ENCODE measurements around the gene INVS. TPM values are rescaled to one million over a fixed set of nuclear protein-coding genes. Genes with fewer than 3 reads are reported as not detected.

Gene INVS
- total RNA-seq, 1 donor from 2014 or later, result 20.5 TPM

DNA sequence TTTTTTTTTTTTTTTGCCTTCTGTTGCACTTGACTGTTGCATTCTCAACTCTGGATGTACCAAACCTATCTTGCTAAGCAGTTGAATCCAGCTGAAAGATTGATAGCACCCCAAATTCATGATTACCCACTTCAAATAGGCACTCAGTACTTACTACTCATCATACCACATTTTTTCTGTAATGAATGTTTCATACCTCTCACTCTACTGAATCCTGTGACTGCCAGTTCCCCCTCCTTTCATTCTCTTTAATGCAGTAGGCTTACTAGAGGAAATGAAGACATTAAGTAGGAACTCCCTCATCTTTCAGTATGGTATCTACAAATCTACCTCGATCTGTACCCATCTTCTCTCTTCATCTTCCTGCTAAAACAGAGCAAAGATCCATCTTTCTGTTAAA is 6.8 kb downstream of the INVS start:
- no peak for FAIRE-seq
- DNase-seq (ENCODE audit: low read depth), result no peak
- Histone ChIP-seq H3K36me3 (ENCODE audit: control insufficient read depth, insufficient read depth, low read length) (peaks cover 6% of the 10 kb centered on the region), H3K4me3 (ENCODE audit: low read depth, low read length) (no peak overlapping the region), H3K27me3 (ENCODE audit: control insufficient read depth, insufficient read depth, low read length) (no peaks in the 10 kb centered on the region)
- no peak for TF ChIP-seq CTCF (IDR thresholded peaks at IDR 0.05; ENCODE audit: insufficient read depth, low read length, severe bottlenecking)

- TF ChIP-seq CTCF (IDR thresholded peaks at IDR 0.05; ENCODE audit: insufficient read depth, low read length, severe bottlenecking), result no peak
- H3K27me3 ChIP-seq (ENCODE audit: control insufficient read depth, insufficient read depth, low read length), result no peaks in the 10 kb centered on the region
- H3K36me3 ChIP-seq (ENCODE audit: control insufficient read depth, insufficient read depth, low read length), result peaks cover 4% of the 10 kb centered on the region
- no peak overlapping the region for H3K4me3 ChIP-seq (ENCODE audit: low read depth, low read length)
- peak; percentile 55 for DNase-seq (ENCODE audit: low read depth)
- FAIRE-seq, result no peak
Observed at GRCh38 chr9:100106616-100107015, 7.6 kb downstream of the INVS start.

- Histone ChIP-seq H3K4me3 (ENCODE audit: low read depth, low read length) (no peak overlapping the region), H3K36me3 (ENCODE audit: control insufficient read depth, insufficient read depth, low read length) (peaks cover 1% of the 10 kb centered on the region), H3K27me3 (ENCODE audit: control insufficient read depth, insufficient read depth, low read length) (no peaks in the 10 kb centered on the region)
- TF ChIP-seq CTCF (IDR thresholded peaks at IDR 0.05; ENCODE audit: insufficient read depth, low read length, severe bottlenecking), result no peak
- DNase-seq (ENCODE audit: low read depth) (no peak), FAIRE-seq (no peak)
Observed at GRCh38 chr9:100108559-100108958, 9.5 kb downstream of the INVS start.

DNA sequence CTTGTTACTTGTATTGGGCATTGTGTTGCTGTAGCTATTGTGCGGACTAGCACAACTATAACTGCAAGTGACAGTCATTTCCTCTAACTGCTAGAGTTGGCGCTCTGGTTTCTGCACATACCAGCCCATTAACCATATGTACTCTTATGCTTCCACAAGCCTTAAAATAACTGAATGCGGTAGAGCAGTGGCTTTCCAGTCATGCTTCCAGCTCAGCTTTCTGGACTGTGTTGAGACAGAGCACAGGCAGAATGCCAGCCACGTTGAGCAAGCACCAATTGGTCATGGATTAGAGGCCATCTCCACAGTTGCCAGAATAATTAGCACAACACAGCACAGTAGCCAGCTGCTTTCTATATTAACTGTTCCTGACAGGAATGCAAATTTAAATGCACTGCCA is 12.2 kb downstream of the INVS start:
- peak; percentile 73 for FAIRE-seq
- DNase-seq (ENCODE audit: low read depth), result peak; percentile 95
- Histone ChIP-seq H3K27me3 (ENCODE audit: control insufficient read depth, insufficient read depth, low read length) (no peaks in the 10 kb centered on the region), H3K4me3 (ENCODE audit: low read depth, low read length) (no peak overlapping the region), H3K36me3 (ENCODE audit: control insufficient read depth, insufficient read depth, low read length) (no peaks in the 10 kb centered on the region)
- TF ChIP-seq CTCF (IDR thresholded peaks at IDR 0.05; ENCODE audit: insufficient read depth, low read length, severe bottlenecking), result no peak

- Histone ChIP-seq H3K4me3 (ENCODE audit: low read depth, low read length) (no peak overlapping the region), H3K27me3 (ENCODE audit: control insufficient read depth, insufficient read depth, low read length) (no peaks in the 10 kb centered on the region), H3K36me3 (ENCODE audit: control insufficient read depth, insufficient read depth, low read length) (no peaks in the 10 kb centered on the region)
- TF ChIP-seq CTCF (IDR thresholded peaks at IDR 0.05; ENCODE audit: insufficient read depth, low read length, severe bottlenecking), result no peak
- FAIRE-seq (no peak), DNase-seq (ENCODE audit: low read depth) (no peak)
Observed at GRCh38 chr9:100112677-100113336, 13.8 kb downstream of the INVS start.

- peaks cover 1% of the 10 kb centered on the region for H3K36me3 ChIP-seq (ENCODE audit: control insufficient read depth, insufficient read depth, low read length)
- no peak for DNase-seq (ENCODE audit: low read depth)
- FAIRE-seq, result no peak
- no peak overlapping the region for H3K4me3 ChIP-seq (ENCODE audit: low read depth, low read length)
- no peaks in the 10 kb centered on the region for H3K27me3 ChIP-seq (ENCODE audit: control insufficient read depth, insufficient read depth, low read length)
- TF ChIP-seq CTCF (IDR thresholded peaks at IDR 0.05; ENCODE audit: insufficient read depth, low read length, severe bottlenecking), result no peak
Observed at GRCh38 chr9:100117316-100117715, 18.3 kb downstream of the INVS start.

Measured in bronchial epithelial cell (primary cell).